Measurements from ENCODE around the gene IKZF4.

Gene IKZF4

GRCh38 chr12:56081393-56082347 lies 60.8 kb downstream of the IKZF4 start:
- TF ChIP-seq ZFP30 (CRISPR knock-in tag; IDR thresholded peaks at IDR 0.05), result no peak
- TF ChIP-seq TCF4 (CRISPR knock-in tag; IDR thresholded peaks at IDR 0.05; ENCODE audit: borderline replicate concordance), result no peak
- TF ChIP-seq ZNF8 (CRISPR knock-in tag; IDR thresholded peaks at IDR 0.05), result no peak
- ATAC-seq, result no peak

- ATAC-seq, result no peak
- no peak for TF ChIP-seq CREB5 (CRISPR knock-in tag; IDR thresholded peaks at IDR 0.05; ENCODE audit: low read depth)
- TF ChIP-seq RARB (CRISPR knock-in tag; IDR thresholded peaks at IDR 0.05), result no peak
- TF ChIP-seq TSHZ2 (CRISPR knock-in tag; IDR thresholded peaks at IDR 0.05), result no peak
- no peak for TF ChIP-seq PATZ1 (CRISPR knock-in tag; IDR thresholded peaks at IDR 0.05; ENCODE audit: borderline replicate concordance)
These were observed 61.5 kb downstream of the IKZF4 start for GRCh38 chr12:56082382-56082781.

GRCh38 chr12:56082967-56083366 lies 62.1 kb downstream of the IKZF4 start:
- no peak for ATAC-seq

More at GRCh38 chr12:56082967-56083366, 62.1 kb downstream of the IKZF4 start:
- no peak for TF ChIP-seq TSHZ2 (CRISPR knock-in tag; IDR thresholded peaks at IDR 0.05)
- TF ChIP-seq SNAI2 (CRISPR knock-in tag; IDR thresholded peaks at IDR 0.05), result no peak
- TF ChIP-seq OSR1 (CRISPR knock-in tag; IDR thresholded peaks at IDR 0.05), result no peak
- no peak for TF ChIP-seq PATZ1 (CRISPR knock-in tag; IDR thresholded peaks at IDR 0.05; ENCODE audit: borderline replicate concordance)
- no peak for TF ChIP-seq ZNF70 (CRISPR knock-in tag; IDR thresholded peaks at IDR 0.05)
- TF ChIP-seq ESRRG (CRISPR knock-in tag; IDR thresholded peaks at IDR 0.05), result no peak
- TF ChIP-seq PPARA (CRISPR knock-in tag; IDR thresholded peaks at IDR 0.05; ENCODE audit: borderline replicate concordance), result no peak

All from SK-N-SH treated with all-trans-retinoic acid at 6 μM for 48 hours (cell line).